GM10266 (cell line): ENCODE measurements around the gene CHML.

Experiments used
- DNase-seq: peaks from one replicate; pipeline ENCODE4 v3.0.0; 2012; ENCODE audit errors: extremely low spot score
- CTCF ChIP-seq: IDR thresholded peaks from 2 replicates; pipeline ENCODE4 v1.5.1; 2012; ENCODE audit warnings: mild to moderate bottlenecking, low read depth; ENCODE audit not compliant: control insufficient read depth, insufficient read depth; ENCODE audit errors: missing control alignments

CHML gene

GRCh38 chr1:241610056-241610815 is 29.9 kb downstream of the CHML start:
- TF ChIP-seq CTCF, result no peak
- DNase-seq, result no peak

- DNase-seq, result no peak
Measured at GRCh38 chr1:241608379-241609033, 31.7 kb downstream of the CHML start.

GRCh38 chr1:241607497-241607896 is 32.7 kb downstream of the CHML start:
- no peak for DNase-seq
- no peak for TF ChIP-seq CTCF

More at GRCh38 chr1:241608379-241609033, 31.7 kb downstream of the CHML start:
- TF ChIP-seq CTCF, result no peak

GRCh38 chr1:241606544-241606943 is 33.6 kb downstream of the CHML start:
- DNase-seq, result no peak
- no peak for TF ChIP-seq CTCF

- DNase-seq, result no peak
- no peak for TF ChIP-seq CTCF
Measured at GRCh38 chr1:241605146-241605805, 34.9 kb downstream of the CHML start.

GRCh38 chr1:241603731-241604245 is 36.4 kb downstream of the CHML start:
- no peak for TF ChIP-seq CTCF
- DNase-seq, result no peak
